Lower leg skin (tissue), 4 donors: ENCODE measurements around the gene EBF3. TPM values are rescaled to one million over a fixed set of nuclear protein-coding genes. Genes with fewer than 3 reads are reported as not detected.

Experiments used
- DNase-seq, 2 donors: peaks; one replicate each; pipeline ENCODE4 v3.0.0-alpha.2; 2019; ENCODE audit warnings: low spot score in 2 of 2
- H3K4me3 ChIP-seq: fragments of 200-600 bp; sonication (generic); 2 replicates; pipeline ENCODE4 v1.5.1; 2017; ENCODE audit warnings: mild to moderate bottlenecking, low read depth; ENCODE audit not compliant: poor library complexity, severe bottlenecking
- POLR2A ChIP-seq, 2 donors: fragments of 450-650 bp; IDR thresholded peaks; one replicate each; pipeline ENCODE4 v1.6.1; 2016 to 2017; ENCODE audit warnings: antibody characterized with exemption in 2 of 2, mild to moderate bottlenecking in 1 of 2, moderate library complexity in 1 of 2
- WGBS, 2 donors: methylation state at CpG; one replicate each; pipeline ENCODE4 v1.1.5; 2018; 5-methylcytosine and 5-hydroxymethylcytosine counted together
- intact Hi-C: fragments of 100-400 bp; cut with DNase I; formaldehyde crosslinking; loops from one replicate; pipeline ENCODE4 v1.15.0; 2023; ENCODE audit warnings: low total_unique reads
- total RNA-seq, 4 donors: library from RNA; depleted of rRNA; stranded (reverse); fragments of >200 nt; gene quantifications; one replicate each; pipeline ENCODE4 v1.1.0, GENCODE V29; 2016
- TF ChIP-seq, protein P1 (sequence below), 3 donors: fragments of 450-650 bp; IDR thresholded peaks; one replicate each; pipeline ENCODE4 v1.5.1; 2016; ENCODE audit warnings: antibody characterized with exemption in 3 of 3, mild to moderate bottlenecking in 3 of 3, moderate library complexity in 2 of 3

Gene EBF3
- total RNA-seq, 4 donors from 2014 or later = 0.80 to 8.5 (median 2.4) TPM

DNA sequence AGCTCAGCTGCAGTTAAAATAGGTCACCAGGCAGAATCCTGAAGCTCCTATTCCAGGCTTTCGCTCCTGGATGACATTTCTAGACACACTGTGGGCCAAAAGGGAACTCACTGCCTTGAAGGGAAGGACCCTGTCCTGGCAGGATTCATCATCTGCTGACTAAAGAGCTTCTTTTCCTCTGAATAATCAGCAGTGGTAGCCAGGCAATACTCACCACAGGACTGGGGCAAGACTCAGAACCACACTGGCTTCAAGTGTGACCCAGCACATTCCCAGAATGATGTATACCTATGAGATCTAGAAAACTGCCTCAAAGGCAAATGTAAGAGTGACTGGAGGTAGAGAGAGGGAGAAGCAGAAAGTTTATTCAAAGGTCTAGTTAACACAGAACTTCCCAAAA is 29.5 kb upstream of the EBF3 start:
- peak in 1 of 2 donors; percentile 9 for DNase-seq
- 73 to 78% methylated on average over 1 of the region's 1 CpG for WGBS, 2 donors
- no peak overlapping the region for H3K4me3 ChIP-seq
- TF ChIP-seq, protein P1, sequence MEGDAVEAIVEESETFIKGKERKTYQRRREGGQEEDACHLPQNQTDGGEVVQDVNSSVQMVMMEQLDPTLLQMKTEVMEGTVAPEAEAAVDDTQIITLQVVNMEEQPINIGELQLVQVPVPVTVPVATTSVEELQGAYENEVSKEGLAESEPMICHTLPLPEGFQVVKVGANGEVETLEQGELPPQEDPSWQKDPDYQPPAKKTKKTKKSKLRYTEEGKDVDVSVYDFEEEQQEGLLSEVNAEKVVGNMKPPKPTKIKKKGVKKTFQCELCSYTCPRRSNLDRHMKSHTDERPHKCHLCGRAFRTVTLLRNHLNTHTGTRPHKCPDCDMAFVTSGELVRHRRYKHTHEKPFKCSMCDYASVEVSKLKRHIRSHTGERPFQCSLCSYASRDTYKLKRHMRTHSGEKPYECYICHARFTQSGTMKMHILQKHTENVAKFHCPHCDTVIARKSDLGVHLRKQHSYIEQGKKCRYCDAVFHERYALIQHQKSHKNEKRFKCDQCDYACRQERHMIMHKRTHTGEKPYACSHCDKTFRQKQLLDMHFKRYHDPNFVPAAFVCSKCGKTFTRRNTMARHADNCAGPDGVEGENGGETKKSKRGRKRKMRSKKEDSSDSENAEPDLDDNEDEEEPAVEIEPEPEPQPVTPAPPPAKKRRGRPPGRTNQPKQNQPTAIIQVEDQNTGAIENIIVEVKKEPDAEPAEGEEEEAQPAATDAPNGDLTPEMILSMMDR (IDR thresholded peaks at IDR 0.05) = no peak
- no peak for TF ChIP-seq POLR2A (IDR thresholded peaks at IDR 0.05)
- intact Hi-C loops = no loop called here

DNA sequence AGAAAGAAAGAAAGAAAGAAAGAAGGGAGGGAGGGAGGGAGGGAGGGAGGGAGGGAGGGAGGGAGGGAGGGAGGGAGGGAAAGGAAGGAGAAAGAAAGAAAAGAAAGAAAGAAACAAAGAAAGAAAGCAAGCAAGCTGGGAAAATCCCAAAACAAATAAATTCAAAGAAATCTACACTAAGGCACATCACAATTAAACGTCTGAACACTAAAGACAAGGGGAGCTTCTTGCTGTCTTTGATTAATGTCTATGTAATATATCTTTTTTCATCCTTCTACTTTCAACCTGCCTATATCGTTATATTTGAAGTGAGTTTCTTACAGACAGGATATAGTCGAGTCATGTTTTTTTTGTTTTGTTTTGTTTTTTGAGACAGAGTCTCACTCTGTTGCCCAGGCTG is 28.3 kb upstream of the EBF3 start:
- intact Hi-C loops = no loop called here
- H3K4me3 ChIP-seq = no peak overlapping the region
- DNase-seq = no peak
- TF ChIP-seq, protein P1 (IDR thresholded peaks at IDR 0.05) = no peak
- TF ChIP-seq POLR2A (IDR thresholded peaks at IDR 0.05) = no peak
- 72 to 82% methylated on average over 3 of the region's 3 CpGs for WGBS, 2 donors

DNA sequence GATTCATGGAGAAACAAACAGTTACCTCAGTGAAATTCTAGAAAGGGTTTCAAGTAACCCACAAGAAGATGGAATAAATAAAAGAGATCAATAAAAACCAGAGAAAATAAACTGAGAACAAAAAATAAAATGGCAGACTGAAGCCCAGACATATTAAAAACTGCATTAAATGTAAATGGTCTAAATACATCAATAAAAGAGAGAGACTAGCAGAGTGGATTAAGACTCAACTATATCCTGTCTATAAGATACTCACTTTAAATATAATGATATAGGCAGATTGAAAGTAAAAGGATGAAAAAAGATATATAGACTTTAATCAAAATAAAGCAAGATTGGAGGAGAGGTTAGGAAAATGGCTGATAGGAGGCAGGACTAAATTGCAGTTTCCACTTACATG is 18.8 kb upstream of the EBF3 start:
- no peak for DNase-seq
- no peak for TF ChIP-seq POLR2A (IDR thresholded peaks at IDR 0.05)
- TF ChIP-seq, protein P1 (IDR thresholded peaks at IDR 0.05) = no peak
- intact Hi-C loops = no loop called here
- no peak overlapping the region for H3K4me3 ChIP-seq

DNA sequence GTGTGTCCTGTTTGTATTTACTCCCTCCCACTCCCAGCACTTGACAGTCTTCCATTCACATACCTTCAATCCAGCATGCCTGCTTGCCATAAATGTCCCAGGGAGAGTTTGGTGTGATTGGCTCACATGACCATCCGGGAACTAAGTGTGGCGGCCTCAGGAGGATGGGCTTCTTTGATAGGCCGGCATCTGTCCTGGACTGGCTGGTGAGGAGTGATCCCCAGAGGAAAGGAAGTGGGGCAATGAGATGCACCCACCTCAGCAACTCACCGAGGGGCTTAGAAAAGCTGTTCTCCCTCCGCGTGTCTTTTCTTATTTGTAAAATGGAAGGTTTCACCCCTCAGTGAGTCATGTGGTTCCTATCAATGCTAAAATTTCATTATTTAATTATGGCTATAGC is 14.9 kb upstream of the EBF3 start:
- no peak overlapping the region for H3K4me3 ChIP-seq
- WGBS, 2 donors = 88 to 89% methylated on average over 6 of the region's 6 CpGs
- no peak for DNase-seq
- TF ChIP-seq, protein P1 (IDR thresholded peaks at IDR 0.05) = no peak
- no peak for TF ChIP-seq POLR2A (IDR thresholded peaks at IDR 0.05)
- intact Hi-C loops = loop anchor here (10.0 kb wide), 1 partner anchor 1344 kb away; no protein-coding TSS in a partner anchor

DNA sequence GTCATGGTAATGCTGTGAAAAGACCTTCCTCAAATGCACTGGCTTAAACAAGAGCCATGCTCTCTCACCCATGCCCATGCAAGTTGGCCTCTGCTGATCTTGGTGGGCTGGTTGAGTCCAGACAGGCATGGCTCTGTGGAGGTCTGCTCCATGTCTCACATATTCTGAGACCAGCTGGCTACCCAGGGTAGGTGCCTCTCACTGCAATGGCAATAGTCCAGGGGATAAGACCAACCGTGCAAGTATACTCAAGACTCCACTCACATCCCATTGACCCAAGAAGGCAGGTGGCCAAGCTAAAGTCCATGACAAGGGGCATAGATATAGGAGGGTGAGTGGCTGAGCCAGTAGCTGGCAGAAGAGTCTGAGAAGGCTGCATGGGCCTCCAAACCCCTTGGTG is 14.2 kb upstream of the EBF3 start:
- DNase-seq = no peak
- TF ChIP-seq POLR2A (IDR thresholded peaks at IDR 0.05) = no peak
- TF ChIP-seq, protein P1 (IDR thresholded peaks at IDR 0.05) = no peak
- intact Hi-C loops = loop anchor here (10.0 kb wide), 1 partner anchor 1344 kb away; no protein-coding TSS in a partner anchor
- H3K4me3 ChIP-seq = no peak overlapping the region
- WGBS, 2 donors = 92% methylated on average over 1 of the region's 1 CpG

DNA sequence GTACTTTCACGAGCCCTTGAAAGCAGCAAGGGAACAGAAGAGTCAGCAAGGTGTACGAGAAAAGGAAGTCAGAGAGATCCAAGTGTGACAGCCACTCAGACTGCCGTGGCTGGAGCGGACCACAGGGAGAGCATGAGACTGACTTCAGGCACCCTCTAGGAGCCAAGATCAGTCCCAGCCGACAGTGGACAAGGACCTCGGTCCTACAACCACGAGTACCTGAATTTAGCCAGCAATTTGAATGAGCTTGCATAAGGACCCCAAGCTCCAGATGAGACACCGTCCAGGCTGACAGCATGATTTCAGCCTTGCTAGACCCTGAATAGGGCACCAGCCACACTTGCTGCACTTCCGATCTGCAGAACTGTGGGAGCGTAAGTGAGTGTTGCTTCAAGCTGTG is 13.7 kb upstream of the EBF3 start:
- TF ChIP-seq, protein P1 (IDR thresholded peaks at IDR 0.05) = no peak
- TF ChIP-seq POLR2A (IDR thresholded peaks at IDR 0.05) = no peak
- WGBS, 2 donors = 88 to 93% methylated on average over 10 of the region's 10 CpGs
- H3K4me3 ChIP-seq = no peak overlapping the region
- DNase-seq = no peak
- intact Hi-C loops = loop anchor here (10.0 kb wide), 1 partner anchor 1343 kb away; no protein-coding TSS in a partner anchor
